ENCODE results near the gene GOLGA8K.
A peak's percentile ranks its signal among the peaks of the same experiment; 100 is the strongest.
"Not testable (repeated sequence)": the region's sequence is repeated elsewhere in the genome, so short reads cannot be mapped to it uniquely, and the experiment has no call there.

Gene GOLGA8K
- 0.07 to 0.24 reads per million in 2 donors for total RNA-seq

GRCh38 chr15:32403192-32403591, at the start of gene GOLGA8K:
Gene GOLGA8K (minus strand): TSS chr15:32403292. CDS start chr15:32403194, 98 bp downstream.
- not testable (repeated sequence) for DNase-seq

- not testable (repeated sequence) for DNase-seq
These were observed 37.4 kb upstream of the GOLGA8K start for GRCh38 chr15:32440445-32440977.

GRCh38 chr15:32434102-32434963, 31.2 kb upstream of the GOLGA8K start:
- DNase-seq, result not testable (repeated sequence)

- not testable (repeated sequence) for DNase-seq
These were observed 24.5 kb upstream of the GOLGA8K start for GRCh38 chr15:32427635-32428034.

- not testable (repeated sequence) for DNase-seq
These were observed 23.4 kb upstream of the GOLGA8K start for GRCh38 chr15:32426511-32426910.

- DNase-seq, result not testable (repeated sequence)
These were observed 4.8 kb upstream of the GOLGA8K start for GRCh38 chr15:32407903-32408302.

GRCh38 chr15:32396522-32396921, 6.6 kb downstream of the GOLGA8K start:
- not testable (repeated sequence) for DNase-seq

GRCh38 chr15:32394745-32395144, 8.3 kb downstream of the GOLGA8K start:
- DNase-seq, result not testable (repeated sequence)

- not testable (repeated sequence) for DNase-seq
These were observed 14.9 kb downstream of the GOLGA8K start for GRCh38 chr15:32388050-32388648.

GRCh38 chr15:32385823-32386495, 17.1 kb downstream of the GOLGA8K start:
- not testable (repeated sequence) for DNase-seq

- not testable (repeated sequence) for DNase-seq
These were observed 28.9 kb downstream of the GOLGA8K start for GRCh38 chr15:32374185-32374584.

GRCh38 chr15:32373707-32374106, 29.4 kb downstream of the GOLGA8K start:
- DNase-seq, result not testable (repeated sequence)

- not testable (repeated sequence) for DNase-seq
These were observed 31.0 kb downstream of the GOLGA8K start for GRCh38 chr15:32372075-32372474.

- DNase-seq, result not testable (repeated sequence)
These were observed 32.6 kb downstream of the GOLGA8K start for GRCh38 chr15:32370526-32370925.

- DNase-seq, result not testable (repeated sequence)
These were observed 33.0 kb downstream of the GOLGA8K start for GRCh38 chr15:32370064-32370463.

- DNase-seq, result not testable (repeated sequence)
These were observed 36.6 kb downstream of the GOLGA8K start for GRCh38 chr15:32366492-32366891.

- DNase-seq, result not testable (repeated sequence)
These were observed 37.1 kb downstream of the GOLGA8K start for GRCh38 chr15:32365955-32366354.

GRCh38 chr15:32364944-32365343, 38.1 kb downstream of the GOLGA8K start:
- peak; percentile 24 for DNase-seq

GRCh38 chr15:32363449-32363848, 39.6 kb downstream of the GOLGA8K start:
- not testable (repeated sequence) for DNase-seq

- not testable (repeated sequence) for DNase-seq
These were observed 41.4 kb downstream of the GOLGA8K start for GRCh38 chr15:32361662-32362061.

- DNase-seq, result not testable (repeated sequence)
These were observed 44.6 kb downstream of the GOLGA8K start for GRCh38 chr15:32358462-32358861.

- DNase-seq, result not testable (repeated sequence)
These were observed 46.2 kb downstream of the GOLGA8K start for GRCh38 chr15:32356909-32357308.

- not testable (repeated sequence) for DNase-seq
These were observed 50.3 kb downstream of the GOLGA8K start for GRCh38 chr15:32352748-32353147.

All from T-helper 9 cell (primary cell).